H1 (cell line): ENCODE results near the gene ADRA2A.

Source experiments
- CEBPB ChIP-seq: IDR thresholded peaks from 2 replicates; pipeline ENCODE4 v1.6.1; 2012; ENCODE audit warnings: low read depth, low read length
- CTCF ChIP-seq, 3 experiments: IDR thresholded peaks; 1 replicate in 2 of 3; 2 replicates in 1 of 3; pipeline versions ENCODE4 v1.5.1 to v1.6.1; 2011; ENCODE audit warnings: low read length in 3 of 3, mild to moderate bottlenecking in 3 of 3, inconsistent platforms in 2 of 3, low read depth in 1 of 3, moderate library complexity in 1 of 3; ENCODE audit not compliant: insufficient read depth in 1 of 3; ENCODE audit errors: control extremely low read depth in 1 of 3
- E2F6 ChIP-seq: IDR thresholded peaks from 2 replicates; pipeline ENCODE4 v1.6.1; 2012; ENCODE audit warnings: inconsistent platforms
- EP300 ChIP-seq, 2 experiments: IDR thresholded peaks; 1 replicate in 1 of 2; 2 replicates in 1 of 2; pipeline ENCODE4 v1.6.1; 2011 to 2012; ENCODE audit warnings: low read depth in 2 of 2, low read length in 2 of 2, mild to moderate bottlenecking in 2 of 2, borderline replicate concordance in 1 of 2, inconsistent platforms in 1 of 2, moderate library complexity in 1 of 2
- MAX ChIP-seq: IDR thresholded peaks from 2 replicates; pipeline ENCODE4 v1.6.1; 2012; ENCODE audit warnings: inconsistent platforms
- NRF1 ChIP-seq: IDR thresholded peaks from 2 replicates; pipeline ENCODE4 v1.6.1; 2011; ENCODE audit warnings: mild to moderate bottlenecking, low read depth, low read length, improper control_type of control experiment
- POLR2A ChIP-seq, 2 experiments: IDR thresholded peaks; 1 replicate in 1 of 2; 2 replicates in 1 of 2; pipeline ENCODE4 v1.6.1; 2011; ENCODE audit warnings: low read depth in 2 of 2, low read length in 2 of 2, mild to moderate bottlenecking in 2 of 2; ENCODE audit errors: control extremely low read depth in 1 of 2
- SP1 ChIP-seq: IDR thresholded peaks from 2 replicates; pipeline ENCODE4 v1.6.1; 2011; ENCODE audit warnings: low read depth, low read length
- SUZ12 ChIP-seq: fragments of 200-600 bp; sonication (generic); IDR thresholded peaks from 2 replicates; pipeline ENCODE4 v1.6.1; 2012; ENCODE audit warnings: mild to moderate bottlenecking, inconsistent platforms, low read length, moderate library complexity, mixed read lengths
- TAF7 ChIP-seq: optimal IDR thresholded peaks from 2 replicates; pipeline ENCODE3; 2011; ENCODE audit warnings: low read depth, mild to moderate bottlenecking, inconsistent platforms, low read length, moderate library complexity, borderline replicate concordance
- USF2 ChIP-seq: IDR thresholded peaks from 2 replicates; pipeline ENCODE4 v1.6.1; 2011; ENCODE audit warnings: low read length, improper control_type of control experiment
- YY1 ChIP-seq: IDR thresholded peaks from 2 replicates; pipeline ENCODE4 v1.6.1; 2011; ENCODE audit warnings: low read depth, mild to moderate bottlenecking, low read length
- ZNF274 ChIP-seq: IDR thresholded peaks from 2 replicates; pipeline ENCODE4 v1.7.0; 2012; ENCODE audit warnings: low read length, borderline replicate concordance; ENCODE audit errors: extremely low read depth

GRCh38 chr10:111093741-111094380 lies 17.0 kb downstream of the ADRA2A start:
- TF ChIP-seq CTCF (IDR thresholded peaks at IDR 0.05; ENCODE audit: control extremely low read depth in 1 of 3, insufficient read depth in 1 of 3, low read depth in 1 of 3, low read length in 3 of 3) (no peak), TAF7 (no peak), YY1 (no peak), NRF1 (no peak), SUZ12 (no peak), ZNF274 (no peak), MAX (no peak), SP1 (no peak), E2F6 (no peak), USF2 (no peak), CEBPB (no peak), POLR2A (IDR thresholded peaks at IDR 0.05; ENCODE audit: control extremely low read depth in 1 of 2, low read depth in 2 of 2, low read length in 2 of 2) (no peak), EP300 (IDR thresholded peaks at IDR 0.05; ENCODE audit: borderline replicate concordance in 1 of 2, low read depth in 2 of 2, low read length in 2 of 2) (no peak)
